GM12878 (cell line): ENCODE results near the gene BCL2L14. TPM values are rescaled to one million over a fixed set of nuclear protein-coding genes. Genes with fewer than 3 reads are reported as not detected.

Source experiments
- ATAC-seq: fragments of 200-7000 bp; cut with Tn5 transposase; 3 replicates; pipeline ENCODE4 v1.9.1; 2020; ENCODE audit warnings: mild to moderate bottlenecking, moderate library complexity
- BruUV-seq: library from RNA; stranded (reverse); fragments of 400-500 nt; replicated peaks from 2 replicates; lab custom pipeline; 2021; lab: Mats Ljungman, UMichigan
- CTCF ChIA-PET: fragments of 300-600 bp; sonication (Branson Sonifier 250); formaldehyde crosslinking; extraction: SDS; loops from one replicate; lab custom pipeline; 2021; ENCODE audit warnings: inconsistent platforms; lab: Yijun Ruan, JAX
- POLR2A ChIA-PET: fragments of 350-600 bp; formaldehyde crosslinking; extraction: SDS; loops from one replicate; lab custom pipeline; 2021; ENCODE audit warnings: inconsistent platforms; lab: Charles Lee
- RAD21 ChIA-PET: fragments of 300-600 bp; sonication (Branson Sonifier 250); formaldehyde crosslinking; loops from one replicate; lab custom pipeline; 2023; ENCODE audit warnings: antibody characterized with exemption; ENCODE audit not compliant: unreplicated experiment; lab: Charles Lee
- SMC1A ChIA-PET: fragments of 300-600 bp; sonication (Branson Sonifier 250); formaldehyde crosslinking; loops from one replicate; lab custom pipeline; 2023; ENCODE audit not compliant: unreplicated experiment, uncharacterized antibody; lab: Charles Lee
- DNase-seq: peaks from one replicate; pipeline ENCODE4 v3.0.0-alpha.2; 2011; ENCODE audit warnings: low read depth, low spot score
- FAIRE-seq: peaks from 3 replicates; lab custom pipeline; 2011; peaks lifted over from hg19 to GRCh38; lab: Jason Lieb, UNC
- H2AFZ ChIP-seq: 2 replicates; pipeline ENCODE4 v1.6.0; 2011; ENCODE audit warnings: low read depth, low read length, control low read depth; ENCODE audit not compliant: control insufficient read depth
- H3K27ac ChIP-seq: 2 replicates; pipeline ENCODE4 v1.5.1; 2011; ENCODE audit warnings: control low read depth; ENCODE audit not compliant: control insufficient read depth, insufficient read depth
- H3K27me3 ChIP-seq, 2 experiments: replicated peaks in 1 of 2; 2 replicates each; pipeline versions ENCODE4 v1.6.0 to v1.6.1; 2011; ENCODE audit warnings: low read length in 1 of 2; ENCODE audit not compliant: control insufficient read depth in 2 of 2, insufficient read depth in 2 of 2
- H3K36me3 ChIP-seq, 2 experiments: 2 replicates each; pipeline ENCODE4 v1.5.1; 2011; ENCODE audit warnings: low read length in 1 of 2; ENCODE audit not compliant: control insufficient read depth in 2 of 2, insufficient read depth in 2 of 2
- H3K4me1 ChIP-seq: 2 replicates; pipeline ENCODE4 v1.6.1; 2011; ENCODE audit warnings: mild to moderate bottlenecking, low read length, moderate library complexity, mixed read lengths; ENCODE audit not compliant: control insufficient read depth, insufficient read depth
- H3K4me2 ChIP-seq: 2 replicates; pipeline ENCODE4 v1.6.0; 2011; ENCODE audit warnings: control low read depth; ENCODE audit not compliant: control insufficient read depth, insufficient read depth
- H3K4me3 ChIP-seq: fragments of 200-600 bp; sonication (generic); 2 replicates; pipeline ENCODE4 v1.5.1; 2016
- H3K79me2 ChIP-seq: 2 replicates; pipeline ENCODE4 v1.6.0; 2011; ENCODE audit warnings: low read length; ENCODE audit not compliant: control insufficient read depth, insufficient read depth
- H3K9ac ChIP-seq: 2 replicates; pipeline ENCODE4 v1.8.0; 2011; ENCODE audit warnings: low read length, control low read depth, mixed read lengths; ENCODE audit not compliant: control insufficient read depth, insufficient read depth
- H3K9me3 ChIP-seq: replicated peaks from 3 replicates; pipeline ENCODE4 v1.5.1; 2011; ENCODE audit warnings: mild to moderate bottlenecking, low read length; ENCODE audit not compliant: control insufficient read depth, insufficient read depth
- H4K20me1 ChIP-seq: 2 replicates; pipeline ENCODE4 v1.6.0; 2011; ENCODE audit not compliant: control insufficient read depth, insufficient read depth
- ATF2 ChIP-seq: IDR thresholded peaks from 2 replicates; pipeline ENCODE4 v1.6.1; 2012; ENCODE audit warnings: low read length, inconsistent platforms
- BCL3 ChIP-seq: IDR thresholded peaks from 2 replicates; pipeline ENCODE4 v1.6.1; 2011; ENCODE audit warnings: borderline replicate concordance, low read depth, mild to moderate bottlenecking, moderate library complexity, low read length; ENCODE audit not compliant: insufficient read depth, poor library complexity, severe bottlenecking
- HDGF ChIP-seq: fragments of 450-650 bp; IDR thresholded peaks from 2 replicates; pipeline ENCODE4 v1.6.1; 2016; ENCODE audit warnings: antibody characterized with exemption
- MEF2B ChIP-seq: fragments of 450-650 bp; IDR thresholded peaks from 2 replicates; pipeline ENCODE4 v1.6.1; 2018; ENCODE audit warnings: mild to moderate bottlenecking, moderate library complexity; ENCODE audit not compliant: partially characterized antibody, poor library complexity, severe bottlenecking
- RAD51 ChIP-seq: fragments of 450-650 bp; IDR thresholded peaks from 2 replicates; pipeline ENCODE4 v1.6.1; 2016; ENCODE audit warnings: moderate library complexity, mild to moderate bottlenecking, inconsistent platforms
- YBX1 ChIP-seq: fragments of 450-650 bp; IDR thresholded peaks from 2 replicates; pipeline ENCODE4 v1.6.1; 2016; ENCODE audit warnings: antibody characterized with exemption
- YY1 ChIP-seq: IDR thresholded peaks from 2 replicates; pipeline ENCODE4 v1.6.1; 2011; ENCODE audit warnings: low read depth, mild to moderate bottlenecking, low read length
- ZBTB33 ChIP-seq: fragments of 450-650 bp; IDR thresholded peaks from 2 replicates; pipeline ENCODE4 v1.6.1; 2017; ENCODE audit warnings: mild to moderate bottlenecking
- ZBTB4 ChIP-seq: fragments of 450-650 bp; formaldehyde crosslinking; IDR thresholded peaks from 2 replicates; pipeline ENCODE4 v1.4.0; 2022; ENCODE audit warnings: mild to moderate bottlenecking, moderate library complexity
- WGBS: methylation state at CpG from one replicate; pipeline ENCODE4 v1.1.6; 2016; ENCODE audit warnings: low lambda C conversion rate; ENCODE audit not compliant: insufficient replicate concordance, insufficient coverage; ENCODE audit errors: missing lambda C conversion rate; 5-methylcytosine and 5-hydroxymethylcytosine counted together
- in situ Hi-C: fragments of 300-500 bp; cut with MboI; formaldehyde crosslinking; loops from 9 replicates; pipeline ENCODE4 v1.14.3; 2018; ENCODE audit warnings: mixed read lengths
- intact Hi-C: fragments of 100-400 bp; cut with micrococcal nuclease; formaldehyde crosslinking; loops from one replicate; pipeline ENCODE4 v1.14.2; 2022; ENCODE audit not compliant: unreplicated experiment
- polyA plus RNA-seq, 11 experiments: library from polyadenylated mRNA; depleted of rRNA in 4 of 11; unstranded in 6 of 11; stranded (reverse) in 5 of 11; fragments of >200 nt; fragmentation: Nextera tagmentation in 4 of 11; fragmentation: Illumina TruSeq in 1 of 11; extraction: Ambion mirVana in 4 of 11; extraction: Trizol in 1 of 11; gene quantifications; 1 replicate in 1 of 11; 2 replicates in 10 of 11; pipeline versions ENCODE4 v1.2.1 to v1.2.3, GENCODE V29; 2011 to 2016; ENCODE audit warnings: inconsistent platforms in 2 of 11, missing spikeins in 2 of 11, low read depth in 1 of 11
- total RNA-seq, 4 experiments: library from RNA; depleted of rRNA in 3 of 4; stranded (reverse); fragments of >200 nt in 3 of 4; fragmentation: Illumina TruSeq in 1 of 4; extraction: Trizol in 1 of 4; gene quantifications; 2 replicates each; pipeline versions ENCODE4 v1.2.1 to v1.2.3, GENCODE V29; 2013 to 2021

Gene BCL2L14
- total and polyA plus RNA-seq, 10 of the 15 experiments (the other 5 are each of a cell fraction or from before 2014, with no cell fraction given), result 0.59 to 2.5 (median 0.90) TPM

- TF ChIP-seq RAD51, result no peak
- no peak for TF ChIP-seq HDGF
Observed at GRCh38 chr12:12133785-12134184, 63.0 kb downstream of the BCL2L14 start (continued).

GRCh38 chr12:12138203-12139154 is 67.7 kb downstream of the BCL2L14 start:
- H3K27me3 ChIP-seq, result no peaks in the 10 kb centered on the region
- H2AFZ ChIP-seq, result no peak overlapping the region
- 28% methylated on average over 3 of the region's 3 CpGs for WGBS
- CTCF ChIA-PET, result interaction anchor here (0.6 kb wide), 1 partner anchor 872 kb away, joined by 3 read pairs; no protein-coding TSS in a partner anchor
- DNase-seq (no peak), FAIRE-seq (no peak), ATAC-seq (no peak)
- in situ Hi-C loops, result no loop called here
- H3K36me3 ChIP-seq, result no peaks in the 10 kb centered on the region
- intact Hi-C loops, result no loop called here
- H3K4me1 ChIP-seq, result no peaks in the 10 kb centered on the region
- no peak overlapping the region for H3K27ac ChIP-seq
- BruUV-seq, result no TSS peak
- no peaks in the 10 kb centered on the region for H3K79me2 ChIP-seq
- H3K9ac ChIP-seq, result no peak overlapping the region
- POLR2A ChIA-PET, result interaction anchor here (0.5 to 0.7 kb wide), 2 partner anchors 18 to 117 kb away, joined by 3 read pairs; no protein-coding TSS in a partner anchor
- no peak overlapping the region for H3K4me3 ChIP-seq
- no peak overlapping the region for H3K4me2 ChIP-seq
- no peaks in the 10 kb centered on the region for H3K9me3 ChIP-seq
- SMC1A ChIA-PET, result interaction anchor here (0.6 to 1.4 kb wide), 3 partner anchors 10 to 279 kb away, joined by 3 read pairs; no protein-coding TSS in a partner anchor
- no peaks in the 10 kb centered on the region for H4K20me1 ChIP-seq
- RAD21 ChIA-PET, result no interaction called here
- TF ChIP-seq MEF2B, result no peak
- no peak for TF ChIP-seq YBX1
- TF ChIP-seq ATF2, result no peak
- TF ChIP-seq BCL3, result no peak
- no peak for TF ChIP-seq ZBTB4 (CRISPR knock-in tag)
- TF ChIP-seq ZBTB33, result no peak
- no peak for TF ChIP-seq YY1
